Astrocyte of the cerebellum (primary cell): ENCODE measurements around the gene ABCF2.

ENCODE experiments used
- DNase-seq: peaks from one replicate; pipeline ENCODE4 v3.0.0-alpha.2; 2011; ENCODE audit warnings: low read depth
- H3K4me3 ChIP-seq: 2 replicates; pipeline ENCODE4 v1.5.1; 2011; ENCODE audit warnings: mild to moderate bottlenecking, low read depth, low read length, moderate library complexity
- in situ Hi-C: cut with HindIII; loops from 2 replicates; pipeline ENCODE4 v1.10.0; 2017; ENCODE audit warnings: low sequenced_read_pairs
- TF ChIP-seq, protein P1 (sequence below): IDR thresholded peaks from 2 replicates; pipeline ENCODE4 v1.5.1; 2012; ENCODE audit warnings: low read length, low read depth, moderate library complexity, mild to moderate bottlenecking; ENCODE audit errors: missing control alignments

The ABCF2 gene

DNA sequence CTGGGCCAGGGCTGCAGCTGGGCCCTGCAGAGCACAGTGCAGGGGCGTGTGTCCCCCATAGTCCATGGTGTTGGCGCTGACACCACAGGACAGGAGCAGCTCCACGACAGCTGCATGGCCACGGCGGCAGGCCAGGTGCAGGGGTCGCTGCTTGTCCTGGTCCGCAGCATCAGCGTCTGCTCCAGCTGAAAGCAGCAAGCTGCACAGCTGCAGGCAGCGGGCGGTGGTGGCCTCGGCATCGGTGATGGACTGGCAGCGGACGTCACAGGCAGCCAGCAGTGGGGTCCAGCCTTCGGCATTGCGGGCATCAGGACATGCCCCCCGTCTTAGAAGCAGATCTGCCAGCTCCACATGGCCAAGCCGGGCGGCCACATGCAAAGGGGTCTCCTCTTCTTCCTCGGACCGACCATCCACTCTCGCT is 46.0 kb downstream of the ABCF2 start:
- H3K4me3 ChIP-seq = no peak overlapping the region
- in situ Hi-C loops = no loop called here
- DNase-seq = no peak
- TF ChIP-seq, protein P1, sequence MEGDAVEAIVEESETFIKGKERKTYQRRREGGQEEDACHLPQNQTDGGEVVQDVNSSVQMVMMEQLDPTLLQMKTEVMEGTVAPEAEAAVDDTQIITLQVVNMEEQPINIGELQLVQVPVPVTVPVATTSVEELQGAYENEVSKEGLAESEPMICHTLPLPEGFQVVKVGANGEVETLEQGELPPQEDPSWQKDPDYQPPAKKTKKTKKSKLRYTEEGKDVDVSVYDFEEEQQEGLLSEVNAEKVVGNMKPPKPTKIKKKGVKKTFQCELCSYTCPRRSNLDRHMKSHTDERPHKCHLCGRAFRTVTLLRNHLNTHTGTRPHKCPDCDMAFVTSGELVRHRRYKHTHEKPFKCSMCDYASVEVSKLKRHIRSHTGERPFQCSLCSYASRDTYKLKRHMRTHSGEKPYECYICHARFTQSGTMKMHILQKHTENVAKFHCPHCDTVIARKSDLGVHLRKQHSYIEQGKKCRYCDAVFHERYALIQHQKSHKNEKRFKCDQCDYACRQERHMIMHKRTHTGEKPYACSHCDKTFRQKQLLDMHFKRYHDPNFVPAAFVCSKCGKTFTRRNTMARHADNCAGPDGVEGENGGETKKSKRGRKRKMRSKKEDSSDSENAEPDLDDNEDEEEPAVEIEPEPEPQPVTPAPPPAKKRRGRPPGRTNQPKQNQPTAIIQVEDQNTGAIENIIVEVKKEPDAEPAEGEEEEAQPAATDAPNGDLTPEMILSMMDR = no peak

DNA sequence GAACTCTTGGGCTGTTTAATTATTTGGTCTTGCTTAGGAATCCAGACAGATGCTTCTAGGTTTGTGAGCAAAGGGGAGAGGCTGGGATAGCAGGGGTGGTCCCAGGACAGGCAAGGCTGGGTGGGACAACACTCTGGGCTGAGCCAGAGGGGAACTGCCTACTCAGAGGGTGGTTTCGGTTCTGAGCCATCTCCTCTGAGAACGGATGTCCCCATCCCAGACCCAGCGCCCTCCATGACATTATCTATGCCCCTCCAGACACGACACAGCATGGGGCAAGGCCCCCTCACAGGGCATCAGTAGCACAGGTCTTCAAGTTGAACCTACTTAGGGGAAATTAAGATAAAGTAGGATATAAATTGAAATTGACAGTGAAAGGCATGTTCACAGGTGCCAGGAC is 47.1 kb downstream of the ABCF2 start:
- TF ChIP-seq, protein P1 = no peak
- in situ Hi-C loops = no loop called here
- H3K4me3 ChIP-seq = no peak overlapping the region
- DNase-seq = no peak

DNA sequence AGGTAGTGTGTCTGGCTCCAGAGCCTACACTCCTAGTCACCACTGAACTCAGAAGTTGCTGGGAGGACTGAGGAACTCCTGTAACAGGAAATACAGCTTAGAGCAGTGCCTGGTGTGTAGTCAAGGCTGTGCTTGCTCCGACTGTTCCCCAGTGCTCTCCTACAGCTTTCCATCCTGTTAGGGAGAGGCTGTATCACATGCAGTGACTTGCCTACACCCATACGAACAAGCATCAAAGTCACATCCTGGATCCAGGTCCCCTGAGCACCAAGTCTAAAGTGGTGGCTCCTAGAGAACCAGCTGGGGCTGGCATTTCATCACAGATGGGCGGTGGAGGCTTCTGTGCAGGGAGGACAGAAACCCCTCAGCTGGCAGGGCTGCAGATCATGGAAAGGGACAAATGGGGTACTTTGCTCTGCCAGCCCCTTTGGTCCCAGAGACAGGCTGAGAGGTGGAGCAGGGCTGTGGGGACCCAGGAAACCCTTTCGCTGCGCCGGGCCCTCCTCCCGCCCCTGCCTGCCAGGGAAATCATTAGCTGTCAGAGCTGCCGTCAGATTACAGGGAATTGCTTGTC is 47.6 kb downstream of the ABCF2 start:
- H3K4me3 ChIP-seq = no peak overlapping the region
- TF ChIP-seq, protein P1 = no peak
- in situ Hi-C loops = no loop called here

DNA sequence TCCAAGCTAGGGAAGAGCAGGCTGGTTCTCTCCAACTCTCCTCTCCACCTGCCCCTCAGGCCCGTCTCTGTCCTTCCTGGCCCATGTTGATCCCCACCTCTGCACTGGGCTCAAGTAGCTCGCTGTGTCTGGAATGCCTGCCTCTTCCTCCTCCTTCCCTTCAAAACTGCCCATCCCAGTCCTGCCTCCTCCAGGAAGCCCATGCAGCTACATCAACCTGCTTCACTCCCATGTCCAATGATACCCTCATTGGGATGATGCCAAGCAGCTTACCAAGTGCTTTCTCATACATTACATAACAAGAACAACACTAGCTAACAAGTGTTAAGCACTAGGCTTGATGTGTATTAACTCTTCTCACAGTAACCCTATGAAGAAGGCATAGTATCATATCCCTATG is 48.2 kb downstream of the ABCF2 start:
- H3K4me3 ChIP-seq = no peak overlapping the region
- TF ChIP-seq, protein P1 = no peak
- in situ Hi-C loops = no loop called here
- DNase-seq = no peak

More for the DNA sequence above, 47.6 kb downstream of the ABCF2 start:
- DNase-seq = no peak

DNA sequence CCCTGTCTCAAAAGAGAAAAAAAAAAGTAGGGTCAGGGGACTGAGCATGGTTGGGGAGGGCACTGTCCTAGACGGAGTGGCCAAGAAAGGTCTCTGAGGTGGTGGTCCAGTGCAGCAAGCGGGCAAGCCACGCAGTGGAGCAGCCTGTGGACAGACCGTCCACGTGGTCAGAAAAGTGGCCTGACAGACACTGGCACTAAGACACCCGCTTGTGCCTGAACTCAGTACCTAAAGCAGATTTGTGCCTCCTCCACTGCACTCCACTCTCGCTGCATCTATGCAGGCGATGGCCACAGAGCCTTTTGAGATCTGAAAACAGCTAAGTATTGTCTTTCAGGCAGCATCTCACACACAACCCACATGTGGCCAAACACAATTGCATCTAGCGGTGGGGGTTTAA is 48.8 kb downstream of the ABCF2 start:
- in situ Hi-C loops = no loop called here
- TF ChIP-seq, protein P1 = no peak
- no peak overlapping the region for H3K4me3 ChIP-seq
- no peak for DNase-seq

DNA sequence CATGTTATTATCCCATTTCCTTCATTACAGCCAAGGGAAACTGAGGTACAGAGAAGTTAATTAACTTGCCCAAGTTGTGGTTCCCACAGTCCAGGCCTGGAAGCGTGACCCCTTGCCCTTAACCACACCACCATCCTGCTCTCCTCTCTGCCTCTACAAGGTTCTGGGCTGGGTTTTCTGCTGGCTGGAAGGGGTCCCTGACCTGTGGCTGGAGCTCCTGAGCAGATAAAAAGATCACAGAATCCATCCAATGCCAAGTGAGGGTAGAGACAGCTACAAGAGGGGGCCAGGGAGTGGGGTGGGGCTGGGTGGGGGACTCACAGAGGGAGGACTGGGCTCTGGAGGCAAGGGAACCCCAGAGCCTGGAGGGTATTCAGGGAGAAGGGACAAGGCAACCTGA is 49.7 kb downstream of the ABCF2 start:
- H3K4me3 ChIP-seq = no peak overlapping the region
- no peak for DNase-seq
- in situ Hi-C loops = no loop called here
- TF ChIP-seq, protein P1 = no peak
